Midbrain (tissue), 1 donor: ENCODE measurements around the gene FIGNL1.
A peak's percentile ranks its signal among the peaks of the same experiment; 100 is the strongest.
"Not testable (repeated sequence)": the region's sequence is repeated elsewhere in the genome, so short reads cannot be mapped to it uniquely, and the experiment has no call there.

Experiments
- DNase-seq: peaks from one replicate; lab custom pipeline; 2025; lab: John Stamatoyannopoulos, UW

The FIGNL1 gene

GRCh38 chr7:50471970-50472369, 21.8 kb upstream of the FIGNL1 start:
- no peak for DNase-seq

GRCh38 chr7:50470250-50471163, 20.4 kb upstream of the FIGNL1 start:
- no peak for DNase-seq

- DNase-seq: no peak
Measured at GRCh38 chr7:50469181-50469580, 19.0 kb upstream of the FIGNL1 start.

GRCh38 chr7:50467817-50468610, 17.9 kb upstream of the FIGNL1 start:
- peak; percentile 84 for DNase-seq

- no peak for DNase-seq
Measured at GRCh38 chr7:50466815-50467585, 16.9 kb upstream of the FIGNL1 start.

- DNase-seq: no peak
Measured at GRCh38 chr7:50463035-50463434, 12.9 kb upstream of the FIGNL1 start.

GRCh38 chr7:50462361-50462760, 12.2 kb upstream of the FIGNL1 start:
- DNase-seq: no peak

- DNase-seq: no peak
Measured at GRCh38 chr7:50461695-50462094, 11.5 kb upstream of the FIGNL1 start.

GRCh38 chr7:50459183-50459582, 9.0 kb upstream of the FIGNL1 start:
- not testable (repeated sequence) for DNase-seq

GRCh38 chr7:50458651-50459050, 8.5 kb upstream of the FIGNL1 start:
- not testable (repeated sequence) for DNase-seq

- DNase-seq: no peak
Measured at GRCh38 chr7:50456371-50457123, 6.4 kb upstream of the FIGNL1 start.

- DNase-seq: no peak
Measured at GRCh38 chr7:50455658-50456057, 5.5 kb upstream of the FIGNL1 start.

- DNase-seq: no peak
Measured at GRCh38 chr7:50454968-50455367, 4.8 kb upstream of the FIGNL1 start.

GRCh38 chr7:50450590-50451032, 461 bp upstream of the FIGNL1 start:
- no peak for DNase-seq

- no peak for DNase-seq
Measured at GRCh38 chr7:50449501-50449880, 659 bp downstream of the FIGNL1 start.

- DNase-seq: no peak
Measured at GRCh38 chr7:50448823-50449222, 1.3 kb downstream of the FIGNL1 start.

- no peak for DNase-seq
Measured at GRCh38 chr7:50446542-50446960, 3.6 kb downstream of the FIGNL1 start.

GRCh38 chr7:50436133-50436806, 13.9 kb downstream of the FIGNL1 start:
- DNase-seq: no peak

GRCh38 chr7:50431722-50432305, 18.3 kb downstream of the FIGNL1 start:
- DNase-seq: no peak

GRCh38 chr7:50431316-50431715, 18.8 kb downstream of the FIGNL1 start:
- no peak for DNase-seq
